HepG2 (cell line): ENCODE data around the gene SKP1. TPM values are rescaled to one million over a fixed set of nuclear protein-coding genes. Genes with fewer than 3 reads are reported as not detected.

ENCODE experiments used
- ATAC-seq: fragments of 200-7000 bp; cut with Tn5 transposase; 3 replicates; pipeline ENCODE4 v1.9.1; 2020; ENCODE audit warnings: mild to moderate bottlenecking, moderate library complexity
- BruUV-seq: library from RNA; stranded (reverse); fragments of 400-500 nt; replicated peaks from 2 replicates; lab custom pipeline; 2021; lab: Mats Ljungman, UMichigan
- CTCF ChIA-PET: fragments of 300-600 bp; formaldehyde crosslinking; extraction: SDS; loops from one replicate; lab custom pipeline; 2021; ENCODE audit warnings: low total read pairs, inconsistent platforms, low intra/inter-chr PET ratio; lab: Yijun Ruan, JAX
- POLR2A ChIA-PET: fragments of 350-600 bp; sonication (Branson Sonifier 250); formaldehyde crosslinking; loops from one replicate; lab custom pipeline; 2020; ENCODE audit warnings: antibody characterized with exemption, inconsistent platforms; lab: Yijun Ruan, JAX
- DNase-seq: peaks from one replicate; pipeline ENCODE4 v3.0.0-alpha.2; 2015; ENCODE audit warnings: low spot score
- FAIRE-seq: peaks from 3 replicates; lab custom pipeline; 2011; peaks lifted over from hg19 to GRCh38; lab: Jason Lieb, UNC
- H2AFZ ChIP-seq: one replicate; pipeline ENCODE4 v1.6.1; 2011; ENCODE audit warnings: low read length, inconsistent platforms
- H3K27ac ChIP-seq: fragments of 300-600 bp; 3 replicates; pipeline ENCODE4 v1.8.0; 2011; ENCODE audit warnings: mixed run types, mild to moderate bottlenecking, mixed read lengths, low read length, inconsistent platforms; ENCODE audit not compliant: insufficient read depth; ENCODE audit errors: extremely low read length
- H3K27me3 ChIP-seq, 2 experiments: fragments of 200-600 bp in 1 of 2; 2 replicates in 1 of 2; 3 replicates in 1 of 2; pipeline versions ENCODE4 v1.6.0 to v1.8.0; 2011; ENCODE audit warnings: low read length in 2 of 2, mild to moderate bottlenecking in 2 of 2, moderate library complexity in 2 of 2, inconsistent platforms in 1 of 2; ENCODE audit not compliant: insufficient read depth in 2 of 2, control insufficient read depth in 1 of 2
- H3K36me3 ChIP-seq, 2 experiments: fragments of 200-600 bp in 1 of 2; replicated peaks in 1 of 2; 2 replicates in 1 of 2; 3 replicates in 1 of 2; pipeline versions ENCODE4 v1.5.1 to v1.8.0; 2011; ENCODE audit warnings: low read length in 2 of 2, inconsistent platforms in 1 of 2; ENCODE audit not compliant: insufficient read depth in 2 of 2, control insufficient read depth in 1 of 2
- H3K4me1 ChIP-seq: 2 replicates; pipeline ENCODE4 v1.5.1; 2012; ENCODE audit warnings: low read length, inconsistent platforms; ENCODE audit not compliant: insufficient read depth
- H3K4me2 ChIP-seq: 2 replicates; pipeline ENCODE4 v1.6.0; 2011; ENCODE audit warnings: low read depth, low read length, inconsistent platforms
- H3K4me3 ChIP-seq, 3 experiments: fragments of 200-600 bp in 1 of 3; sonication (generic), shearing (Covaris generic) in 1 of 3; replicated peaks in 1 of 3; 2 replicates each; pipeline ENCODE4 v1.5.1; 2011 to 2016; ENCODE audit warnings: low read length in 3 of 3, inconsistent platforms in 2 of 3, low read depth in 2 of 3, mild to moderate bottlenecking in 2 of 3, control low read depth in 1 of 3, mixed read lengths in 1 of 3; ENCODE audit not compliant: insufficient read depth in 1 of 3
- H3K79me2 ChIP-seq: one replicate; pipeline ENCODE4 v1.6.1; 2011; ENCODE audit warnings: low read length, inconsistent platforms; ENCODE audit not compliant: insufficient read depth
- H3K9ac ChIP-seq: 2 replicates; pipeline ENCODE4 v1.6.0; 2011; ENCODE audit warnings: mild to moderate bottlenecking, low read depth, low read length, inconsistent platforms; ENCODE audit not compliant: insufficient read depth
- H3K9me3 ChIP-seq: 2 replicates; pipeline ENCODE4 v1.5.1; 2012; ENCODE audit warnings: mild to moderate bottlenecking, low read length
- H4K20me1 ChIP-seq: 2 replicates; pipeline ENCODE4 v1.6.0; 2011; ENCODE audit warnings: inconsistent platforms, mild to moderate bottlenecking, low read length, moderate library complexity; ENCODE audit not compliant: insufficient read depth
- FOXK2 ChIP-seq: fragments of 450-650 bp; IDR thresholded peaks from 2 replicates; pipeline ENCODE4 v1.6.1; 2016
- GLMP ChIP-seq: sonication (generic); formaldehyde crosslinking; IDR thresholded peaks from 2 replicates; pipeline ENCODE4 v1.9.0; 2021; ENCODE audit warnings: missing genetic modification reagents, mild to moderate bottlenecking, borderline replicate concordance
- HNF1B ChIP-seq: sonication (generic); formaldehyde crosslinking; IDR thresholded peaks from 2 replicates; pipeline ENCODE4 v1.5.1; 2020; ENCODE audit warnings: mild to moderate bottlenecking, moderate library complexity, missing genetic modification reagents
- HNF4G ChIP-seq, 2 experiments: sonication (generic) in 1 of 2; formaldehyde crosslinking in 1 of 2; IDR thresholded peaks; 2 replicates each; pipeline versions ENCODE4 v1.4.0 to v1.6.1; 2011 to 2020; ENCODE audit warnings: borderline replicate concordance in 2 of 2, low read depth in 2 of 2, mild to moderate bottlenecking in 2 of 2, low read length in 1 of 2, missing genetic modification reagents in 1 of 2, moderate library complexity in 1 of 2
- HOXA9 ChIP-seq: sonication (generic); formaldehyde crosslinking; IDR thresholded peaks from 2 replicates; pipeline ENCODE4 v1.8.1; 2022; ENCODE audit warnings: missing genetic modification reagents, mild to moderate bottlenecking, moderate library complexity, borderline replicate concordance
- NCOA5 ChIP-seq: sonication (generic); formaldehyde crosslinking; IDR thresholded peaks from 2 replicates; pipeline ENCODE4 v1.4.0; 2020; ENCODE audit warnings: missing genetic modification reagents
- NFKBIZ ChIP-seq: IDR thresholded peaks from 2 replicates; pipeline ENCODE4 v1.6.1; 2018; ENCODE audit warnings: missing genetic modification reagents, missing compliant biosample characterization
- NFYB ChIP-seq: sonication (generic); formaldehyde crosslinking; IDR thresholded peaks from 2 replicates; pipeline ENCODE4 v1.4.0; 2020; ENCODE audit warnings: missing genetic modification reagents
- PAWR ChIP-seq: sonication (generic); formaldehyde crosslinking; IDR thresholded peaks from 2 replicates; pipeline ENCODE4 v1.4.0; 2020; ENCODE audit warnings: missing genetic modification reagents, mild to moderate bottlenecking, borderline replicate concordance
- REPIN1 ChIP-seq: sonication (generic); formaldehyde crosslinking; IDR thresholded peaks from 2 replicates; pipeline ENCODE4 v1.8.0; 2022; ENCODE audit warnings: missing genetic modification reagents, low read depth, mild to moderate bottlenecking, borderline replicate concordance
- SALL1 ChIP-seq: sonication (generic); formaldehyde crosslinking; IDR thresholded peaks from 2 replicates; pipeline ENCODE4 v1.8.0; 2022; ENCODE audit warnings: mild to moderate bottlenecking, missing genetic modification reagents
- SP2 ChIP-seq: sonication (generic); formaldehyde crosslinking; IDR thresholded peaks from 2 replicates; pipeline ENCODE4 v1.5.1; 2020; ENCODE audit warnings: mild to moderate bottlenecking, missing genetic modification reagents
- U2AF1 ChIP-seq: fragments of 200-400 bp; formaldehyde crosslinking; optimal IDR thresholded peaks from 2 replicates; pipeline ENCODE3; 2017; ENCODE audit warnings: mild to moderate bottlenecking, low read depth, low read length
- ZBTB34 ChIP-seq: sonication (generic); formaldehyde crosslinking; IDR thresholded peaks from 2 replicates; pipeline ENCODE4 v1.8.0; 2022; ENCODE audit warnings: mild to moderate bottlenecking, missing genetic modification reagents
- ZNF280B ChIP-seq: sonication (generic); formaldehyde crosslinking; IDR thresholded peaks from 2 replicates; pipeline ENCODE4 v1.5.0; 2020; ENCODE audit warnings: missing genetic modification reagents, mild to moderate bottlenecking, borderline replicate concordance
- ZNF552 ChIP-seq: sonication (generic); formaldehyde crosslinking; IDR thresholded peaks from 2 replicates; pipeline ENCODE4 v1.9.0; 2022; ENCODE audit warnings: missing genetic modification reagents, mild to moderate bottlenecking, borderline replicate concordance
- ZNF556 ChIP-seq: sonication (generic); formaldehyde crosslinking; IDR thresholded peaks from 2 replicates; pipeline ENCODE4 v1.4.0; 2020; ENCODE audit warnings: mild to moderate bottlenecking, missing genetic modification reagents, borderline replicate concordance
- ZSCAN29 ChIP-seq: sonication (generic); formaldehyde crosslinking; conservative IDR thresholded peaks from 2 replicates; pipeline ENCODE4 v1.4.0; 2020; ENCODE audit warnings: mild to moderate bottlenecking, missing genetic modification reagents
- WGBS: methylation state at CpG from one replicate; pipeline ENCODE4 v1.1.6; 2017; ENCODE audit warnings: low lambda C conversion rate; 5-methylcytosine and 5-hydroxymethylcytosine counted together
- in situ Hi-C: cut with HindIII; loops from 2 replicates; pipeline ENCODE4 v1.10.0; 2017; ENCODE audit warnings: low pct_unique_long_range_greater_than_20kb; ENCODE audit not compliant: extremely low pct_ligation_motif_present
- intact Hi-C: fragments of 100-400 bp; cut with micrococcal nuclease; formaldehyde crosslinking; loops from one replicate; pipeline ENCODE4 v1.10.0; 2022; ENCODE audit not compliant: unreplicated experiment
- polyA plus RNA-seq, 8 experiments: library from polyadenylated mRNA; depleted of rRNA in 3 of 8; stranded (reverse) in 7 of 8; unstranded in 1 of 8; fragments of >200 nt; fragmentation: Illumina TruSeq in 4 of 8; extraction: Trizol in 4 of 8; gene quantifications; 2 replicates each; pipeline versions ENCODE4 v1.2.1 to v1.2.3, GENCODE V29; 2011 to 2016; ENCODE audit warnings: low read depth in 4 of 8, missing spikeins in 1 of 8, mixed read lengths in 1 of 8; ENCODE audit not compliant: insufficient read depth in 1 of 8
- total RNA-seq, 5 experiments: library from RNA; depleted of rRNA; stranded (reverse); fragments of >200 nt; fragmentation: Illumina TruSeq; extraction: Trizol; gene quantifications; 2 replicates each; pipeline ENCODE4 v1.2.3, GENCODE V29; 2016; ENCODE audit warnings: low read depth in 1 of 5

SKP1 gene
- total and polyA plus RNA-seq, 2 of the 13 experiments (the other 11 are each of a cell fraction or from before 2014, with no cell fraction given), result 134 to 340 TPM

- Histone ChIP-seq H2AFZ (no peak overlapping the region), H3K4me3 (no peak overlapping the region), H3K9me3 (no peaks in the 10 kb centered on the region), H3K4me1 (peaks cover 10% of the 10 kb centered on the region; the same call in 1 of the 2 replicates), H3K27me3 (no peaks in the 10 kb centered on the region), H3K79me2 (no peaks in the 10 kb centered on the region), H3K4me2 (no peak overlapping the region), H3K27ac (no peak overlapping the region), H4K20me1 (no peaks in the 10 kb centered on the region), H3K9ac (no peak overlapping the region), H3K36me3 (peaks cover 2 to 10% of the 10 kb centered on the region in 2 experiments; a peak in 4 of 5 replicates)
- ATAC-seq (no peak), DNase-seq (no peak), FAIRE-seq (no peak)
- ChIA-PET POLR2A (interaction anchor here (0.5 to 1.7 kb wide), 4 partner anchors 9 to 118 kb away, joined by 3 to 5 read pairs (median 4); partner anchors contain the start of gene TCF7), CTCF (interaction anchor here (0.6 kb wide), 1 partner anchor 88 kb away, joined by 3 read pairs; no protein-coding TSS in a partner anchor)
- WGBS, result 100% methylated on average over 6 of the region's 8 CpGs
- intact Hi-C loops (no loop called here), in situ Hi-C loops (no loop called here)
- BruUV-seq, result no TSS peak
- TF ChIP-seq FOXK2, result no peak
- TF ChIP-seq U2AF1, result no peak
- no peak for TF ChIP-seq ZNF556 (CRISPR knock-in tag)
- no peak for TF ChIP-seq NCOA5 (CRISPR knock-in tag)
- no peak for TF ChIP-seq PAWR
- no peak for TF ChIP-seq ZBTB34
- no peak for TF ChIP-seq ZNF280B (CRISPR knock-in tag)
- TF ChIP-seq HNF1B, result no peak
- TF ChIP-seq ZNF552 (CRISPR knock-in tag), result no peak
- TF ChIP-seq NFKBIZ (CRISPR knock-in tag), result no peak
- TF ChIP-seq GLMP (CRISPR knock-in tag), result no peak
- TF ChIP-seq HOXA9, result no peak
- no peak for TF ChIP-seq SP2 (CRISPR knock-in tag)
- no peak for TF ChIP-seq HNF4G (IDR thresholded peaks at IDR 0.05; ENCODE audit: borderline replicate concordance, low read depth, low read length)
- no peak for TF ChIP-seq HNF4G (CRISPR knock-in tag; IDR thresholded peaks at IDR 0.05; ENCODE audit: borderline replicate concordance, low read depth)
- no peak for TF ChIP-seq ZSCAN29 (CRISPR knock-in tag)
- TF ChIP-seq NFYB (CRISPR knock-in tag), result no peak
- TF ChIP-seq SALL1 (CRISPR knock-in tag), result no peak
- TF ChIP-seq REPIN1, result no peak
Measured at GRCh38 chr5:134124289-134125038, 52.3 kb downstream of the SKP1 start.
